Neural cell (in vitro differentiated cells): Measurements from ENCODE around the gene WDR55. TPM values are rescaled to one million over a fixed set of nuclear protein-coding genes. Genes with fewer than 3 reads are reported as not detected.

Source experiments
- H2AFZ ChIP-seq: fragments of 200-600, 300-800 bp; sonication (generic), shearing (Covaris generic); 2 replicates; pipeline ENCODE4 v1.6.0; 2014; ENCODE audit warnings: low read depth, mild to moderate bottlenecking, antibody characterized with exemption, low read length, moderate library complexity
- H3F3A ChIP-seq: fragments of 200-600 bp; shearing (Covaris generic); 2 replicates; pipeline ENCODE4 v1.6.1; 2016; ENCODE audit warnings: mild to moderate bottlenecking, moderate library complexity, mixed read lengths, antibody characterized with exemption, low read length; ENCODE audit not compliant: insufficient read depth, poor library complexity, severe bottlenecking
- H3K27ac ChIP-seq: fragments of 200-600, 300-800 bp; sonication (generic), shearing (Covaris generic); 2 replicates; pipeline ENCODE4 v1.5.1; 2014; ENCODE audit warnings: mild to moderate bottlenecking, low read length, moderate library complexity
- H3K27me3 ChIP-seq: fragments of 300-800, 200-600 bp; sonication (generic), shearing (Covaris generic); 2 replicates; pipeline ENCODE4 v1.6.0; 2014; ENCODE audit warnings: mild to moderate bottlenecking, low read depth, low read length, moderate library complexity; ENCODE audit not compliant: insufficient read depth
- H3K36me3 ChIP-seq: fragments of 300-800, 200-600 bp; sonication (generic), shearing (Covaris generic); 2 replicates; pipeline ENCODE4 v1.5.1; 2014; ENCODE audit warnings: mild to moderate bottlenecking, antibody characterized with exemption, low read length, moderate library complexity; ENCODE audit not compliant: insufficient read depth
- H3K4me2 ChIP-seq: fragments of 300-800, 200-600 bp; sonication (generic), shearing (Covaris generic); 2 replicates; pipeline ENCODE4 v1.6.0; 2014; ENCODE audit warnings: mild to moderate bottlenecking, low read length
- H3K4me3 ChIP-seq: fragments of 300-800, 200-600 bp; sonication (generic), shearing (Covaris generic); 2 replicates; pipeline ENCODE4 v1.5.1; 2014; ENCODE audit warnings: mild to moderate bottlenecking, low read length, moderate library complexity
- H3K79me2 ChIP-seq: fragments of 200-600 bp; shearing (Covaris generic); replicated peaks from 2 replicates; pipeline ENCODE4 v1.6.0; 2014; ENCODE audit warnings: mild to moderate bottlenecking, low read length, moderate library complexity; ENCODE audit not compliant: insufficient read depth
- H3K9ac ChIP-seq: fragments of 300-800, 200-600 bp; sonication (generic), shearing (Covaris generic); 2 replicates; pipeline ENCODE4 v1.6.1; 2016; ENCODE audit warnings: mild to moderate bottlenecking, low read length, mixed read lengths
- H3K9me2 ChIP-seq: fragments of 200-600 bp; shearing (Covaris generic); 2 replicates; pipeline ENCODE4 v1.6.1; 2016; ENCODE audit warnings: mild to moderate bottlenecking, low read length, mixed read lengths; ENCODE audit not compliant: insufficient read depth
- H3K9me3 ChIP-seq: fragments of 200-600, 300-800 bp; sonication (generic), shearing (Covaris generic); 2 replicates; pipeline ENCODE4 v1.6.1; 2016; ENCODE audit warnings: mild to moderate bottlenecking, mixed run types, low read length, moderate library complexity, mixed read lengths
- H4K20me1 ChIP-seq: fragments of 200-600 bp; shearing (Covaris generic); 2 replicates; pipeline ENCODE4 v1.6.1; 2016; ENCODE audit warnings: mild to moderate bottlenecking, mixed run types; ENCODE audit not compliant: insufficient read depth
- EP300 ChIP-seq: fragments of 450-650 bp; conservative IDR thresholded peaks from 2 replicates; pipeline ENCODE4 v1.6.1; 2014; ENCODE audit warnings: antibody characterized with exemption, mild to moderate bottlenecking, moderate library complexity; ENCODE audit not compliant: poor library complexity, severe bottlenecking
- EZH2 ChIP-seq: fragments of 200-600, 300-800 bp; shearing (Covaris generic), sonication (generic); IDR thresholded peaks from 2 replicates; pipeline ENCODE4 v1.6.1; 2014; ENCODE audit warnings: antibody characterized with exemption, low read length, borderline replicate concordance, mild to moderate bottlenecking; ENCODE audit not compliant: insufficient read depth, poor library complexity, severe bottlenecking
- MXI1 ChIP-seq: fragments of 450-650 bp; conservative IDR thresholded peaks from 2 replicates; pipeline ENCODE4 v1.6.1; 2014; ENCODE audit warnings: antibody characterized with exemption, mild to moderate bottlenecking; ENCODE audit not compliant: poor library complexity, severe bottlenecking
- POLR2AphosphoS5 ChIP-seq: IDR thresholded peaks from 2 replicates; pipeline ENCODE4 v1.6.1; 2012
- RAD21 ChIP-seq: fragments of 450-650 bp; conservative IDR thresholded peaks from 2 replicates; pipeline ENCODE4 v1.6.1; 2014; ENCODE audit warnings: antibody characterized with exemption, mild to moderate bottlenecking, moderate library complexity
- SMC3 ChIP-seq: fragments of 450-650 bp; conservative IDR thresholded peaks from 2 replicates; pipeline ENCODE4 v1.6.1; 2014; ENCODE audit warnings: antibody characterized with exemption, mild to moderate bottlenecking, moderate library complexity; ENCODE audit not compliant: poor library complexity
- TAF1 ChIP-seq: IDR thresholded peaks from 2 replicates; pipeline ENCODE4 v1.6.1; 2012; ENCODE audit warnings: low read depth
- polyA plus RNA-seq: library from polyadenylated mRNA; depleted of rRNA; stranded (reverse); fragments of >200 nt; gene quantifications from 2 replicates; pipeline ENCODE4 v1.2.3, GENCODE V29; 2014
- TF ChIP-seq, protein P1 (sequence below): IDR thresholded peaks from 2 replicates; pipeline ENCODE4 v1.6.1; 2012; ENCODE audit warnings: borderline replicate concordance
- TF ChIP-seq, protein P2 (sequence below): fragments of 450-650 bp; IDR thresholded peaks from 2 replicates; pipeline ENCODE4 v1.5.1; 2014; ENCODE audit warnings: antibody characterized with exemption, mild to moderate bottlenecking, moderate library complexity; ENCODE audit not compliant: poor library complexity, severe bottlenecking

Gene WDR55
- polyA plus RNA-seq, 1 donor from 2014 or later, result 20.7 TPM

DNA sequence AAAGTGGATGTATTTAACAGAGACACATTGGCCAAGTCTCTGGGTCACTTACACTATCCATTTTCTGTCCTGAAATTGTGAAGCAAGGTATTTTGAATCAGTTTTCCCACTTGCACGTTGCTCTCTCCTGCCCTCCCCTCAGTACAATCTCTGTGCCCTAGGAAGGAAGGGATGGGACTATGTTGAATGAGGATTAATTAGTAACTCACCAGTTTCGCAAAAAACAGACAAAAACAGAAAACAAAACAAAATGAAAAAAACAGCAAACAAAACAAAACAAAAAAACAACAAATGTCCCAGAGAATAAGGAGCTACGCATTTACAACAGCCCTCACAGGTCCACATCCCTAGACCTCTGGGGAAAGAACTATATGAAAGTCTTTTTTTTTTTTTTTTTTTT is 30.6 kb upstream of the WDR55 start:
- H3K9me2 ChIP-seq, result no peaks in the 10 kb centered on the region
- no peaks in the 10 kb centered on the region for H3K9me3 ChIP-seq
- H2AFZ ChIP-seq, result no peak overlapping the region
- H3K9ac ChIP-seq, result no peak overlapping the region
- H4K20me1 ChIP-seq, result no peaks in the 10 kb centered on the region
- no peaks in the 10 kb centered on the region for H3K79me2 ChIP-seq
- H3K4me2 ChIP-seq, result no peak overlapping the region
- no peaks in the 10 kb centered on the region for H3F3A ChIP-seq
- TF ChIP-seq RAD21 (no peak), POLR2AphosphoS5 (no peak), SMC3 (no peak)
- H3K36me3 ChIP-seq, result no peaks in the 10 kb centered on the region
- no peak overlapping the region for H3K4me3 ChIP-seq
- H3K27me3 ChIP-seq, result no peaks in the 10 kb centered on the region
- no peak overlapping the region for H3K27ac ChIP-seq

DNA sequence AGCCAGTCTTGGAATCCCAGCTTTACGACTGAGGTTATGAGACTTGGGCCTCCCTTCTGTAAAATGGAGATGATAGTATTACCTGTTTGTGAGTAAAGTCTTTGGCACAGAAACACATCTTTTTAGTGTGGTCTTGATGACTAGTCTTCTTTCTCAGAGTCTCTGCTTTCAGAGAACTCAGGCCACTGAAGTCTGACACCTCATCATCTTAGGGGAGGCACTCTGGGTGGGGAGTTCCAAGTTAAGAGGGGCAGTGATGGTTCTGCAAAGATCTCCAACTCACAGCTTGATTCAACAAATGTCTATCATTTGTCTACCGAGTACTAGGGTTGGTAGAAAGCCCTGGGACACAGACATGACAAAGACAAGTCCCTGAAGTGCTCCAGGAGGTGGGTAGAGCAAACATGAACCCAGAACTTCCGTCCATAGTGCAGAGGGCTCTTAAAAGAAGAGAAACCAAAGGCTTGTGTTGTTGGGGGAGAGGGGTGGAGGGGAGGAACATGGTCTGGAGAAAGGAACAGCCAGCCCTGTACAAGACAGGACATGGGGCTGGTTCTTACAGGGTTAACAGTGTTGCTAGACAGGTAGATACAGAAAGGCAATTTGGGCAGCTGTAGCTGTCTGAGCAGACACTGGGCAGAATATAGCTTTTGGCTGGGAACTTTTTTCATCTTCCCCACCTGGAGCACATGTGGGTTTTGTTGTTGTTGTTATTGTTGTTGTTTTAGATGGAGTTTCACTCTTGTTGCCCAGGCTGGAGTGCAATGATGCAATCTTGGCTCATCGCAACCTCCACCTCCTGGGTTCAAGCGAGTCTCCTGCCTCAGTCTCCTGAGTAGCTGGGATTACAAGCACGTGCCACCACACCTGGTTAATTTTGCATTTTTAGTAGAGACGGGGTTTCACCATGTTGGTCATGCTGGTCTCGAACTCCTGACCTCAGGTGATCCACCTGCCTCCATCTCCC is 29.1 kb upstream of the WDR55 start:
- Histone ChIP-seq H3K27ac (no peak overlapping the region), H3K79me2 (no peaks in the 10 kb centered on the region), H2AFZ (no peak overlapping the region), H3K9me2 (no peaks in the 10 kb centered on the region), H3K9ac (no peak overlapping the region), H3K9me3 (no peaks in the 10 kb centered on the region), H4K20me1 (no peaks in the 10 kb centered on the region), H3F3A (no peaks in the 10 kb centered on the region), H3K4me3 (no peak overlapping the region), H3K4me2 (no peak overlapping the region), H3K36me3 (no peaks in the 10 kb centered on the region), H3K27me3 (no peaks in the 10 kb centered on the region)
- TF ChIP-seq SMC3 (no peak), RAD21 (no peak), EP300 (no peak), POLR2AphosphoS5 (no peak), MXI1 (no peak), TAF1 (no peak), EZH2 (no peak)
- TF ChIP-seq, protein P1, sequence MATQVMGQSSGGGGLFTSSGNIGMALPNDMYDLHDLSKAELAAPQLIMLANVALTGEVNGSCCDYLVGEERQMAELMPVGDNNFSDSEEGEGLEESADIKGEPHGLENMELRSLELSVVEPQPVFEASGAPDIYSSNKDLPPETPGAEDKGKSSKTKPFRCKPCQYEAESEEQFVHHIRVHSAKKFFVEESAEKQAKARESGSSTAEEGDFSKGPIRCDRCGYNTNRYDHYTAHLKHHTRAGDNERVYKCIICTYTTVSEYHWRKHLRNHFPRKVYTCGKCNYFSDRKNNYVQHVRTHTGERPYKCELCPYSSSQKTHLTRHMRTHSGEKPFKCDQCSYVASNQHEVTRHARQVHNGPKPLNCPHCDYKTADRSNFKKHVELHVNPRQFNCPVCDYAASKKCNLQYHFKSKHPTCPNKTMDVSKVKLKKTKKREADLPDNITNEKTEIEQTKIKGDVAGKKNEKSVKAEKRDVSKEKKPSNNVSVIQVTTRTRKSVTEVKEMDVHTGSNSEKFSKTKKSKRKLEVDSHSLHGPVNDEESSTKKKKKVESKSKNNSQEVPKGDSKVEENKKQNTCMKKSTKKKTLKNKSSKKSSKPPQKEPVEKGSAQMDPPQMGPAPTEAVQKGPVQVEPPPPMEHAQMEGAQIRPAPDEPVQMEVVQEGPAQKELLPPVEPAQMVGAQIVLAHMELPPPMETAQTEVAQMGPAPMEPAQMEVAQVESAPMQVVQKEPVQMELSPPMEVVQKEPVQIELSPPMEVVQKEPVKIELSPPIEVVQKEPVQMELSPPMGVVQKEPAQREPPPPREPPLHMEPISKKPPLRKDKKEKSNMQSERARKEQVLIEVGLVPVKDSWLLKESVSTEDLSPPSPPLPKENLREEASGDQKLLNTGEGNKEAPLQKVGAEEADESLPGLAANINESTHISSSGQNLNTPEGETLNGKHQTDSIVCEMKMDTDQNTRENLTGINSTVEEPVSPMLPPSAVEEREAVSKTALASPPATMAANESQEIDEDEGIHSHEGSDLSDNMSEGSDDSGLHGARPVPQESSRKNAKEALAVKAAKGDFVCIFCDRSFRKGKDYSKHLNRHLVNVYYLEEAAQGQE, result no peak
- TF ChIP-seq, protein P2, sequence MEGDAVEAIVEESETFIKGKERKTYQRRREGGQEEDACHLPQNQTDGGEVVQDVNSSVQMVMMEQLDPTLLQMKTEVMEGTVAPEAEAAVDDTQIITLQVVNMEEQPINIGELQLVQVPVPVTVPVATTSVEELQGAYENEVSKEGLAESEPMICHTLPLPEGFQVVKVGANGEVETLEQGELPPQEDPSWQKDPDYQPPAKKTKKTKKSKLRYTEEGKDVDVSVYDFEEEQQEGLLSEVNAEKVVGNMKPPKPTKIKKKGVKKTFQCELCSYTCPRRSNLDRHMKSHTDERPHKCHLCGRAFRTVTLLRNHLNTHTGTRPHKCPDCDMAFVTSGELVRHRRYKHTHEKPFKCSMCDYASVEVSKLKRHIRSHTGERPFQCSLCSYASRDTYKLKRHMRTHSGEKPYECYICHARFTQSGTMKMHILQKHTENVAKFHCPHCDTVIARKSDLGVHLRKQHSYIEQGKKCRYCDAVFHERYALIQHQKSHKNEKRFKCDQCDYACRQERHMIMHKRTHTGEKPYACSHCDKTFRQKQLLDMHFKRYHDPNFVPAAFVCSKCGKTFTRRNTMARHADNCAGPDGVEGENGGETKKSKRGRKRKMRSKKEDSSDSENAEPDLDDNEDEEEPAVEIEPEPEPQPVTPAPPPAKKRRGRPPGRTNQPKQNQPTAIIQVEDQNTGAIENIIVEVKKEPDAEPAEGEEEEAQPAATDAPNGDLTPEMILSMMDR, result no peak
